HCT116 (cell line): Measurements from ENCODE around the gene GSTM3. TPM values are rescaled to one million over a fixed set of nuclear protein-coding genes. Genes with fewer than 3 reads are reported as not detected.

Experiments used
- ATAC-seq: fragments of 200-7000 bp; cut with Tn5 transposase; 2 replicates; pipeline ENCODE4 v1.9.1; 2020; ENCODE audit warnings: mild to moderate bottlenecking, moderate library complexity
- BruUV-seq: library from RNA; stranded (reverse); fragments of 400-500 nt; replicated peaks from 2 replicates; lab custom pipeline; 2021; lab: Mats Ljungman, UMichigan
- CTCF ChIA-PET: fragments of 300-600 bp; sonication (Branson Sonifier 250); formaldehyde crosslinking; loops from one replicate; lab custom pipeline; 2021; ENCODE audit warnings: antibody characterized with exemption; lab: Charles Lee
- POLR2A ChIA-PET: fragments of 300-600, 350-600 bp; sonication (Branson Sonifier 250); formaldehyde crosslinking; loops from one replicate; lab custom pipeline; 2021; ENCODE audit warnings: antibody characterized with exemption; lab: Charles Lee
- RAD21 ChIA-PET, 2 experiments: fragments of 300-600 bp; sonication (Branson Sonifier 250); formaldehyde crosslinking; loops; one replicate each; lab custom pipeline; 2023; ENCODE audit warnings: low total read pairs in 2 of 2; ENCODE audit not compliant: uncharacterized antibody in 2 of 2, unreplicated experiment in 2 of 2, low non-redundant PET in 1 of 2; lab: Charles Lee
- DNase-seq: peaks from one replicate; pipeline ENCODE4 v3.0.0-alpha.2; 2010; ENCODE audit warnings: low read depth, low spot score
- H2AFZ ChIP-seq: fragments of 200-600 bp; shearing (Covaris generic), sonication (generic); 2 replicates; pipeline ENCODE4 v1.6.1; 2017; ENCODE audit warnings: low read depth, mixed run types, mixed read lengths, antibody characterized with exemption, low read length; ENCODE audit not compliant: poor library complexity, severe bottlenecking
- H3K27ac ChIP-seq: 2 replicates; pipeline ENCODE4 v1.5.1; 2012; ENCODE audit warnings: low read depth, low read length
- H3K27me3 ChIP-seq: fragments of 200-600 bp; sonication (generic); 2 replicates; pipeline ENCODE4 v1.6.1; 2016; ENCODE audit warnings: mixed run types, low read length, mixed read lengths; ENCODE audit not compliant: insufficient read depth
- H3K36me3 ChIP-seq, 2 experiments: fragments of 200-500 bp in 1 of 2; fragments of 200-600 bp in 1 of 2; sonication (Bioruptor generic) in 1 of 2; sonication (generic) in 1 of 2; 2 replicates each; pipeline versions ENCODE4 v1.5.1 to v1.6.1; 2014 to 2016; ENCODE audit warnings: low read length in 2 of 2, inconsistent platforms in 1 of 2, mixed read lengths in 1 of 2, mixed run types in 1 of 2; ENCODE audit not compliant: insufficient read depth in 2 of 2, control insufficient read depth in 1 of 2
- H3K4me1 ChIP-seq, 2 experiments: fragments of 200-600 bp in 1 of 2; sonication (generic) in 1 of 2; 2 replicates each; pipeline versions ENCODE4 v1.5.1 to v1.6.1; 2012 to 2017; ENCODE audit warnings: low read length in 2 of 2, inconsistent platforms in 1 of 2, mild to moderate bottlenecking in 1 of 2, mixed read lengths in 1 of 2, mixed run types in 1 of 2, moderate library complexity in 1 of 2; ENCODE audit not compliant: insufficient read depth in 2 of 2, control insufficient read depth in 1 of 2
- H3K4me2 ChIP-seq: fragments of 200-600 bp; sonication (generic); 2 replicates; pipeline ENCODE4 v1.6.1; 2017; ENCODE audit warnings: mixed run types, low read length, mixed read lengths
- H3K4me3 ChIP-seq, 2 experiments: fragments of 200-600 bp in 1 of 2; sonication (generic) in 1 of 2; replicated peaks in 1 of 2; 2 replicates each; pipeline ENCODE4 v1.5.1; 2011 to 2016; ENCODE audit warnings: low read length in 2 of 2, control low read depth in 1 of 2, low read depth in 1 of 2, mild to moderate bottlenecking in 1 of 2, mixed read lengths in 1 of 2, mixed run types in 1 of 2
- H3K79me2 ChIP-seq: fragments of 200-600 bp; sonication (generic); 2 replicates; pipeline ENCODE4 v1.6.1; 2017; ENCODE audit warnings: mild to moderate bottlenecking, mixed run types, low read length, moderate library complexity, mixed read lengths; ENCODE audit not compliant: insufficient read depth
- H3K9ac ChIP-seq: fragments of 200-600 bp; sonication (generic); 2 replicates; pipeline ENCODE4 v1.6.1; 2016; ENCODE audit warnings: low read length, mixed read lengths
- H3K9me2 ChIP-seq: fragments of 200-600 bp; sonication (generic), shearing (Covaris generic); 2 replicates; pipeline ENCODE4 v1.6.1; 2017; ENCODE audit warnings: mixed run types, mild to moderate bottlenecking, moderate library complexity; ENCODE audit not compliant: insufficient read depth
- H3K9me3 ChIP-seq, 2 experiments: fragments of 200-500 bp in 1 of 2; fragments of 200-600 bp in 1 of 2; sonication (Bioruptor generic) in 1 of 2; sonication (generic) in 1 of 2; 2 replicates each; pipeline ENCODE4 v1.6.1; 2014 to 2017; ENCODE audit warnings: low read length in 2 of 2, mixed read lengths in 2 of 2, inconsistent platforms in 1 of 2, low read depth in 1 of 2, mild to moderate bottlenecking in 1 of 2, mixed run types in 1 of 2, moderate library complexity in 1 of 2; ENCODE audit not compliant: control insufficient read depth in 1 of 2, insufficient read depth in 1 of 2
- H4K20me1 ChIP-seq: fragments of 200-600 bp; sonication (generic), shearing (Covaris generic); 2 replicates; pipeline ENCODE4 v1.6.1; 2017; ENCODE audit warnings: mixed run types, mild to moderate bottlenecking, moderate library complexity; ENCODE audit not compliant: insufficient read depth
- CTCF ChIP-seq, 3 experiments: fragments of 200-600 bp in 1 of 3; sonication (generic) in 1 of 3; IDR thresholded peaks in 2 of 3; conservative IDR thresholded peaks in 1 of 3; 2 replicates each; pipeline ENCODE4 v1.5.1; 2012 to 2017; ENCODE audit warnings: low read depth in 2 of 3, low read length in 2 of 3, antibody characterized with exemption in 1 of 3, borderline replicate concordance in 1 of 3, control low read depth in 1 of 3, mild to moderate bottlenecking in 1 of 3, mixed read lengths in 1 of 3, mixed run types in 1 of 3, moderate library complexity in 1 of 3; ENCODE audit not compliant: insufficient read depth in 1 of 3
- EGR1 ChIP-seq: IDR thresholded peaks from 2 replicates; pipeline ENCODE4 v1.6.1; 2012; ENCODE audit warnings: low read depth
- EZH2 ChIP-seq: fragments of 200-600 bp; sonication (generic); IDR thresholded peaks from 2 replicates; pipeline ENCODE4 v1.6.1; 2017; ENCODE audit warnings: antibody characterized with exemption, mixed run types
- FOSL1 ChIP-seq: IDR thresholded peaks from 2 replicates; pipeline ENCODE4 v1.6.1; 2012; ENCODE audit warnings: low read depth
- POLR2AphosphoS5 ChIP-seq: IDR thresholded peaks from 2 replicates; pipeline ENCODE4 v1.6.1; 2011; ENCODE audit warnings: mild to moderate bottlenecking, low read depth, low read length, moderate library complexity
- RAD21 ChIP-seq: IDR thresholded peaks from 2 replicates; pipeline ENCODE4 v1.6.1; 2012; ENCODE audit warnings: low read depth, mild to moderate bottlenecking
- REST ChIP-seq: IDR thresholded peaks from 2 replicates; pipeline ENCODE4 v1.6.1; 2012; ENCODE audit warnings: low read depth
- SIN3A ChIP-seq: IDR thresholded peaks from 2 replicates; pipeline ENCODE4 v1.6.1; 2012; ENCODE audit warnings: low read depth
- SP1 ChIP-seq: IDR thresholded peaks from 2 replicates; pipeline ENCODE4 v1.6.1; 2012; ENCODE audit warnings: low read depth
- SRF ChIP-seq: IDR thresholded peaks from 2 replicates; pipeline ENCODE4 v1.6.1; 2012; ENCODE audit warnings: low read depth
- intact Hi-C: fragments of 100-400 bp; cut with micrococcal nuclease; formaldehyde crosslinking; loops from 2 replicates; pipeline ENCODE4 v1.10.0; 2022
- total RNA-seq: library from RNA; stranded (reverse); gene quantifications from one replicate; pipeline ENCODE4 v1.2.1, GENCODE V29; 2021; ENCODE audit not compliant: unreplicated experiment

GSTM3 gene
- total RNA-seq, 1 experiment from 2014 or later, result 0.39 TPM

- no peaks in the 10 kb centered on the region for H3K36me3 ChIP-seq
- H3K9me2 ChIP-seq, result no peaks in the 10 kb centered on the region
- no peak overlapping the region for H3K27ac ChIP-seq
- no peak overlapping the region for H3K9ac ChIP-seq
- DNase-seq, result no peak
- ChIA-PET RAD21 (no interaction called here), POLR2A (no interaction called here), CTCF (interaction anchor here (1.5 kb wide), 1 partner anchor 57 kb away, joined by 5 read pairs; no protein-coding TSS in a partner anchor)
- TF ChIP-seq FOSL1 (peak; percentile 17; the same call in 1 of the 2 replicates), EGR1 (no peak), POLR2AphosphoS5 (no peak), EZH2 (no peak), SIN3A (no peak), RAD21 (no peak), SRF (no peak), SP1 (no peak)
- no peak overlapping the region for H3K4me3 ChIP-seq
- no peaks in the 10 kb centered on the region for H4K20me1 ChIP-seq
- no peaks in the 10 kb centered on the region for H3K9me3 ChIP-seq
- no peak for ATAC-seq
- H3K79me2 ChIP-seq, result no peaks in the 10 kb centered on the region
- intact Hi-C loops, result loop anchor here (5.0 kb wide), 1 partner anchor 263 kb away; the partner anchor contains the start of gene AHCYL1
- H2AFZ ChIP-seq, result peak overlapping the region; percentile 56
- 0 out of 2 replicates have a peak overlapping the region, but pooled peaks have one; percentile 2 for H3K4me2 ChIP-seq
- H3K27me3 ChIP-seq, result no peaks in the 10 kb centered on the region
- no TSS peak for BruUV-seq
- peaks cover 0 to 14% of the 10 kb centered on the region in 2 experiments; a peak in 2 of 4 replicates for H3K4me1 ChIP-seq
Measured at GRCh38 chr1:109719337-109719837, 21.5 kb downstream of the GSTM3 start.

GRCh38 chr1:109718495-109718894, 22.3 kb downstream of the GSTM3 start:
- Histone ChIP-seq H3K27me3 (no peaks in the 10 kb centered on the region), H2AFZ (no peak overlapping the region), H3K27ac (no peak overlapping the region), H3K9me2 (no peaks in the 10 kb centered on the region), H3K36me3 (no peaks in the 10 kb centered on the region), H3K4me3 (no peak overlapping the region), H3K9me3 (no peaks in the 10 kb centered on the region), H3K4me2 (no peak overlapping the region), H3K9ac (no peak overlapping the region), H3K4me1 (peaks cover 0 to 14% of the 10 kb centered on the region in 2 experiments; a peak in 2 of 4 replicates), H4K20me1 (no peaks in the 10 kb centered on the region), H3K79me2 (no peaks in the 10 kb centered on the region)
- intact Hi-C loops, result loop anchor here (1.0 to 5.0 kb wide), 2 partner anchors 55 to 264 kb away; partner anchors contain the start of gene AHCYL1
- BruUV-seq, result no TSS peak
- ChIA-PET RAD21 (interaction anchor here in 1 of 2 experiments (1.0 kb wide), 1 partner anchor 56 kb away, joined by 3 read pairs; no protein-coding TSS in a partner anchor), CTCF (interaction anchor here (1.0 to 1.5 kb wide), 6 partner anchors 9 to 266 kb away, joined by 3 to 10 read pairs (median 6); partner anchors contain the start of gene AHCYL1), POLR2A (no interaction called here)
- TF ChIP-seq CTCF (IDR thresholded peaks at IDR 0.05 in 2 of 3, conservative IDR thresholded peaks at IDR 0.05 in 1 of 3; ENCODE audit: borderline replicate concordance in 1 of 3, insufficient read depth in 1 of 3, low read depth in 2 of 3, low read length in 2 of 3), result peak in 2 of 3 experiments; percentile 15 to 58; a peak in 3 of 6 replicates
- TF ChIP-seq REST, result no peak
- TF ChIP-seq RAD21, result peak; percentile 74
- ATAC-seq (peak; percentile 95), DNase-seq (peak; percentile 44)
